Daoy (cell line): ENCODE measurements around the gene RPS27L. TPM values are rescaled to one million over a fixed set of nuclear protein-coding genes. Genes with fewer than 3 reads are reported as not detected.
A peak's percentile ranks its signal among the peaks of the same experiment; 100 is the strongest.

Experiments used
- DNase-seq: peaks from one replicate; pipeline ENCODE4 v3.0.0-alpha.2; 2015; ENCODE audit warnings: low read depth
- total RNA-seq: library from RNA; depleted of rRNA; stranded (reverse); fragments of >200 nt; shearing (Covaris generic); gene quantifications from 2 replicates; pipeline ENCODE4 v1.2.3, GENCODE V29; 2014

RPS27L gene
- total RNA-seq, 1 experiment from 2014 or later = 59.0 TPM

DNA sequence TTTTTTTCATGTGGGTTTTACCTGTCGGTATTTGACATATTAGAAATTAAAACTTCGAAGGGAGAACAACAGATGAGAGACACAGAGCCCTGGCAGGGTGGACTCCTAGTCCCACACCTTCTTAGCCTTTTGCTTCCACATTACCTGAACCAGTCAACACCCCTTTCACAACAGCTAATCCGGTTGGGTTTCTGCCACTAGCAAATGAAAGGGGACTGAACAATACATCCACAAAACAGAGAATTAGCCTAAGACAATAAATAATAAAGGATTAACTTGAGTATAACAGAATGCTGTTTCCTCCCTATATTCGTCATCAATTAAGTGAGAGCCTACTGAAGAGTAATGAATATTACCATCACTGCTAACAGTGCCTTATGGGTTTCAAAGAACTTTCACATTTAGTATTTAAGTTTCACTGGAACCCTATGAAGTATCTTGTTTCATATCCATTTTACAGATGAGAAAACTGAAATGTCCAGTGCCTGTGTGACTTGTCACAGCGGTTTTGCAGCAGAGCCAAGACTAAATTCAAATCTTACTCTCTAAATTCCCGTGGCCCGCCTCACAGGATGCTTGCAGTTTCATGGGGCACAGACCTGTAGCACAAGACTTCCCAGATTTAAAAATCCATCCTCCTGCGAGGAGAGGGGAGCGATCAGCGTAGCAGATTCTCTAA is 31.1 kb upstream of the RPS27L start:
- no peak for DNase-seq

DNA sequence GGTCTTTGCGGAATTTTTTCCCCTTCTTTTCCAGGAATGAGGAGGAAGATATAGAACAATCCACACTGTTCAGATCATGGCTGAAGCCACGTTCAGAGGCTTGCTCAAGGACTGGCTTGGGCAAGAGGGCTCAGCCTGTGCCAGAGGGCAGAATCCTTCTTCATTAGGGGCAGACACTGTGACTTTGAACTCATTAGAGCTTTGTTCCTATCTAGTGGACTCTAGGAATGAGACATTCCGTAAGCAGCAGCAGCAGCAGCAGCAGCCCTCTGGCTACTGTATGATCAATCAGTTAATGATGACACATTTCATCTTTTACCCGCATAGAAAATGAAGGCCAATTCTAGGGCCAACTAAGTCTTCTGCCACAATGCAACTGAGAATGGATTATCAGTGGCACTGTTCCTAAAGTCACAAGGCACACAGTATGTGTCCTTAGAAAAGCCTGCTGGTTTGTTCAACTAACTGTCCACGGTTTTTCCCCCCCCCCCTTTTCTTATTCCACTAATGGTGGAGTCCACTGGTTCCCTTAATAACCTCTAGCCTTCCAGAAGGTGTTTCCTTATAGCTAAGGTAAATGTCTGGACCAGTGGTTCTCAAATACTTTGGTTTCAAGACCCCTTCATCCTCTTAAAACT is 30.4 kb upstream of the RPS27L start:
- no peak for DNase-seq

DNA sequence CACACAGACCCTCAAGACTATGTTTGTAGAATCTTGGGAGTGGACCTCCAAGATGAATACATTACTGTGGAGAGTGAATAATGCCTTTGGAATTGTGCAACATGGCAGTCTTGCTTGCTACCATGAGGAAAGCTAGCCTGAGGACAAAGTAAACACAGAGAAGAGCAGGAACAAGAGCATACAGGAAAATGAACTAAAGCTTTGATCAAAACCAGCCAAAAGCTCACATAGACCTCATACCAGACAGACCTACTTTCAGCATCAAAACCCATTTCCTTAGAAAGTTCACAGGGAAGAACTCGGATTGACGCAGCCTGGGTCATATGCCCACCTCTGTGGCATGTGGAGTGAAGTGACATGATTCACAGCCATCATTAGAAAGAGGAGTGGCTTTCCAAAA is 28.8 kb upstream of the RPS27L start:
- peak; percentile 54 for DNase-seq

DNA sequence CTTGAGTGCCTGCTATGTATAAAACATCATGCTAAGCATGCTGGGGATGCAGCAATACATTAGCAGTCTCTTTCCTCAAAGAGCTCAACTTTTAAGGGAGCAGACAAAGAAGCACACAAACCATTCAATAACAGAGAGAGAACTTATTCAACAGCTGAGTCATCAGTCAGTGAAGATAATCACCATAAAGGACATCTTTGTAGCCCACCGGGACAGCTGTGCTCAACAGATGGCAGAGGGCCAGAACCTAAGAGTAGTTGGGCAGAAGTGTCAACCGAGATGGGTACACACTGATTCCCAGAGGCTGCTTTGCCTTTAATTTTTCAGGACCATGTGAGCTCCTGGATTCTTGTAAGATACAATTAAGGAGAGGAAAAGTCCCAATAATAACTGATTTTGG is 27.9 kb upstream of the RPS27L start:
- peak; percentile 12 for DNase-seq

DNA sequence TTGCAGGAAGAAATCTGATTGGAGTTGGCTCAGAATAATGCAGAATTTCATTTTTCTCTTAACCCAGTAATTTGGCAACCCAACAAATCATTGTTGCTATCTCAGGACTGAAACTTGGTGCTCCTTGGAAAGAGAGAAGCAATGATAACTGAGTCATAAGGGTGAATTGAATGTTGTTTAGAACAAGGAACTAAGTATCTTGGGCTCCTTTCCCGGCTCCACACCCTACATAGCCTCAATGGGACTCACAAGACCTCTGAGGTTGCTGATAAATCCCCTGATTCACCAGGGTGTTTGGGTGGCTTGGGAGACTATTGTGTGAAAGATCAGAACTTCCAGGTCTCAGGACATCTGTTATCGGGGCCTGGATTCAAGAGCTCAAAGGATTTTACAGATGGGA is 24.4 kb upstream of the RPS27L start:
- no peak for DNase-seq

DNA sequence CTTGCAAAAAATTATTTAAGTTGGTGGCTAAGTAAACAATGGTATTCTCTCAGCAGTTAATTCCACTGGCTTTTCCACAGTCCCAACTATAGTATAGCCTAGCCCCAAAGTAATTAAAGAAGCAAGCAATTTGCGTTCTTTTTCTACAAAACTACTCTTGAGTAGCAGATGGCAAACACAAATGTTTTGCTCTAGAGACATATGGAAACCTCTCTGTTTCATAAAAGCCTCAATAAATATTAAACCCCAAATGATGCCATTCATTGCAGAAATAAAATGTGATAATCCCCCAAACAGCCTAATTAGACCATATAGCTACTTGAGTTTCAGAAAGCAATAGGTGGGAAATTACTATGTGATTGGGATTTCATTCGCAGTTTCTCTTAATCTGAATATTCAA is 23.5 kb upstream of the RPS27L start:
- no peak for DNase-seq

DNA sequence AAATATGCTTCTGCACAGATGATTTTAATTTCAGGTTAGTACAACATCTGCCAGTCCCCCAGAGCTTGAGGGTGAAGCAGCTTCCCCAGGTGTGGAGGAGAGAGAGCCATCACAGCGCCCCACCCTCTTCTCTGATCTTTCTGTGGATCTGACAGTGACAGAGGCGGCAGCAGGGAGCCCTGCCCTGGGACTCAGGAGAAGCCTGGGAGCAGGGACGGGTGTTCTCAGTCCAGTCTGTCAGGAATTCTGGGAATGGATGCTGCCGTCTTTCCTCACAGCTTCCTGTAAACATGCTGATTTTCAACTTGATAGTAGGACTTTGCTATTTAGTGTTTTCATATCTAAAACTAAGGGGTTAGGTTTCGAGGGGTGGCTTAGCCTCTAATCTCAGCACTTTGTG is 20.8 kb upstream of the RPS27L start:
- no peak for DNase-seq

DNA sequence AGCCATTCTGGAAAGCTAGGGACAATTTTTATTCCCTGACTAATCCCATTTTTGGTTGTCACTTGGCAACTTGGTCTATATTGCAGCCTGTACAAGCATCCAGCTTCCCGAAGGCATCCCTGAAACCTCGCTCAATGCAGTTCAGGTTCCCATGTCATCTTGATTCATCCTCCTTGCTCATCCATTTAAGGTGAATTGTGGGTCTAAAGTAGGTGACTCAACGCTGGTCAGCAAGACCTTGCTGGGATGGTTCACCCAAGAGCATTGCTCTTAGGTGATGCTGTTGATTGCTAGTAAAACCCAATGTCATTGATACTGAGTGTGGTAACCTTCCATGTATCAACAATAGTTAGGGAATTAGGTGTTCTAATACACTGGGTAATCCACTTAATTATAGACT is 19.0 kb upstream of the RPS27L start:
- DNase-seq = peak; percentile 53

DNA sequence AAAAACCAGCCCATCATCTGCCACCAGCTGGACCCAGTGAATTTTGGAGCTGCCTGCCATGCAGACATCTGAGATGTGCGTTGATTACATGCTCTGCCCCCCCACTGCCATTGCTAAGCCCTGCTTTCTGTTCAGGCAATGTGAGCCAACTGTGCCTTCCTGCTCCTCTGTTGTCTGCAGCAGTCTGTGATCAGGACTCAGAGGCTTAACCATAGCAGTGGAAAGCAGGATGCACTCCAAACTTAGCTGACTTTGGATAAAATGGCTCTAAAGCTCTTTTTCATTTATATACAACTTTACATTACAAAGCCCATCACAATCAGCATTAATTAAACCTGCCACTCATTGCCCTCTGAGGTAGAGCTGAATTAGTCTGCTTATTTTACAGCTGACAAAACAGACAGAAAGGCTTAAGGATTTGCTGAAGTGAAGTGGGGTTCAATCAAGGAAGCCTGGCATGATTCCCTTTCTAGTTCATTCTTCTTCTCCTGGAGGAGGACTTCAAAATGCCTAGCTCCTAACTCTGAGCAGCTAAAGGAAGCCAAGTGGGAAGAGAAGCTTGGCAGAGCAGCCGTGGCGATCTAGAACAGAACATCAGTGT is 15.7 kb upstream of the RPS27L start:
- no peak for DNase-seq

DNA sequence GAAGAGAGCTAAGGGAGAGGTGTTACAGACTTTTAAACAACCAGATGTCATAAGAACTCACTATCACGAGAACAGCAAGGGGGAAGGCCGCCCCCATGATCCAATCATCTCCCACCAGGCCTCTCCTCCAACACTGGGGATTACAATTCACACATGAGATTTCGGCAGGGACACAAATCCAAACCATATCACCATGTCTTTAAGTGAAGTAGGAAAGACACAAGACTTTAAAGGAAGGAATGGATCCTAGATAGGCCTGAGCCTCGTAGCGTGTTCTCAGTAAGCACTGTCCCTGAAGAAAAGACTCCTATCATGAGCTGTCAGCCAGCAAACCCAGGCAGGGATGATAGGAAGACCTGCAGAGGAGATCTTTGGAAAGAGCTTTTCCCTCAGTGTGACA is 15.1 kb upstream of the RPS27L start:
- DNase-seq = no peak

DNA sequence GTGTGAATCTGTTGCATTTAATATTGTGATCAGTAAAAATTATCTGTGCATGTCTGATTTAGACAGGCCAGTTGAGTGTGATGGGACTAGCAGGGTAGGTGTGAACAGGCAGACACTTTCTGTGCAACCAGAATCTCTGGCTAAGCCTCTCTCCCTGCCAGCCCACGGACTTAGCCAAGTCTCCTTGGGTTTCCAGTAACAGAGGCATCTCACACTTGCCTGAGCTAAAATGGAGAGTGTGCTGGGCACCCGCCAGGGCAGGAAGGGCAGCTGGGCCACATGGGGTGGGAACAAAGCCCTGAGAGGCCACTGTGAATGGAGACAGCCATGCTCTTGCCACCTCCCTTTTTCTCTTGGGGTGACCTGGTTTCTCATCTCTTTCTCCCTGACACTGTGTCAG is 12.5 kb upstream of the RPS27L start:
- no peak for DNase-seq

DNA sequence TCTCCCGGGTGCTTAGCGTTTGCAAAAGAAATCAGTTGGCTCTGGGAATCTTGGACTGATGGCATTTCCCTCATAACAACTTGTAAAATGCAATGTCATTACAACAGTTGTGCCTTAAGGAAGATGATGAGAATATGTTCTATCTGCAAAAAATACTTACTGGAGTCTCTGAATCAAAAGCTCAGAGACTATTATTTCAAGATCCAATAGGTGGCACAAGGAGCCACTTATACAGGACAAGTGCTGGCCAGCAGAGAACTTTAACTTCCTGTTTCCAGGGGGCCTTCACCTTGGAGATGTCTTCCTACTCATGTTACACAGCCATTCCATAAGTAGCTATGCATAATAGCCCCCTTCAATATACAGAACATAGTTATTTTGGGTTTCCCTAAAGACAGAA is 8.9 kb upstream of the RPS27L start:
- DNase-seq = no peak

DNA sequence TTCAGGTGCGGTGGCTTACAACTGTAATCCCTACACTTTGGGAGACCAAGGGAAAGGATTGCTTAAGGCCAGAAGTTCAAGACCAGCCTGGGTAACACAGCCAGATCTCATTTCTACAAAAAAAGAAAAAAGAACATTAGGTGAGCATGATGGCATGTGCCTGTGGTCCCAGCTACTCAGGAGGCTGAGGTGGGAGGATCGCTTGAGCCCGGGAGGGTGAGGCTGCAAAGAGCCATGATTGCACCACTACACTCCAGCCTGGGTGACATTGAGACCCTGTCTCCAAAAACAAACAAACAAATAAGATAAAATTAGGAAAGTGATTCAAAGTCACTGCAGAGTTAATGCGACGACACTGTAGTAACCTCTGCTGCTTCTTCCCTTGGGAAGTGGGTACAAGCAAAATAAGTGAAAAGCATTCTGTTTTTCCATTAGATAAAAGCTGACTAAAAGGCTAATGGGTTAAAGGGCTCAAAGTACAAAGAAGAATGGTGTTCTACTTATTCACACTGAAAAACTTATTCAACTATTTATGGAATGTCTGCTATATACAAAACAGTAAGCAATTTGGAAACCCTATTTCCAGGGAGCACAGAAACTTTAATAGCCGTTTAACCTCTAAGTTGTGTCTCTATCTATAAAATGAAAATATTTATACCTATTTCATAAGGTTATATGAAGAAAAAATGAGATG is 8.0 kb upstream of the RPS27L start:
- DNase-seq = no peak

DNA sequence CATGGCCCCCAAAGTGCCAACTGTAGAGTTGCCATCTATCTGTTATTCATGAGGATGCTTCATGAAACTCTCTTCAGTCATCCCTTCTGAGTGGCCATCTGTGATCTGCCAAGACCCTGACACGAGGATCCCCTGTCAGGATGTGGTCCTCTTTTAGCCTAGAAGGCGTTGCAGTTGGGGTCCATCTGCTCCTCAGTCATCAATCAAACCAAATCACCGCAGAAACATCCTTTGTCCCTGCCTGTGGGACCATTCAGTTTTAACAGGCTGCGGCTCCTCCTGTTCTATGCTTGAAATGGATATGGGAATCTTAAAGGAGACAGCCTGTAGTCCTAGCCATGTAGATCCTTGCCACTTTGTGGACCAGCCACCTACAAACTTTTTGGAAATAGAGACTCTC is 5.9 kb upstream of the RPS27L start:
- DNase-seq = no peak

DNA sequence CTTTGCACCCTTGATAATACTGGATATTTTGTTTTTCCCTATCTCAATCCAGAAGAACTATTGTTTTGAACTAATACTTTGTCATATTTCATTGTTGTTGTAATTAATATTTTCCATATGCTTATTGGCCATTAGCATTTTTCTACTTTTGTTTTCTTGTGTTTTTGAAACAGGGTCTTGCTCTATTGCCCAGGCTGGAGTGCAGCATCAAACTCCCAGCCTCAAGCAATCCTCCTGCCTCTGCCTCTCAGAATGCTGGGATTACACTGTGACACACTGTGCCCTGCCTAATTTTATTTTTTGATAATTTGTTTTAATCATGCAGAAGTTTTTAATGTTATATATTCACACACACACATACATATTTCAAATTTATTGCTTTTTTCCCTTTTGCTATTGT is 3.4 kb upstream of the RPS27L start:
- no peak for DNase-seq

DNA sequence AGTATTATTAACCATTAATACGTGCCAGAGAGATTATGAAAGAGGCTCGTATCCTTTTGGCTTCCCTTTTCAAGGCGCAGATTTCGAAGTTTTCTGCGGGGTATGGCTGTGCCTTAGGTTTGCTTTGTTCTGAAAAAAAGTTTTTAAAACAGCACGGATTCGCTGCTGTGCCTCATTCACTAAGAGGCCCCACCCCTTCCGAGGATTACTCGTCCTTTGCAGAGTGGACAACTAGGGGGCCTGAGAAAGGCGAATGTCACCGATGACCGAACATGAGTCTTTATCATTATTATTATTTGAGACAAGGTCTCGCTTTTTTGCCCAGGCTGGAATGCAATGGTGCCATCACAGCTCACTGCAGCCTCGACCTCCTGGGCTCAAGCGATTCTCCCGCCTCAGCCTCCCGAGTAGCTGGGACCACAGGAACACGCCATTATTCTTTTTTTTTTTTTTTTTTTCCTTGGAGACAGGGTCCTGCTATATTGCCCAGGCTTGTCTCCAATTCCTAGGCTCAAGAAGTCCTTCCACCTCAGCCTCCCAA is 684 bp upstream of the RPS27L start:
- DNase-seq = peak; percentile 66

DNA sequence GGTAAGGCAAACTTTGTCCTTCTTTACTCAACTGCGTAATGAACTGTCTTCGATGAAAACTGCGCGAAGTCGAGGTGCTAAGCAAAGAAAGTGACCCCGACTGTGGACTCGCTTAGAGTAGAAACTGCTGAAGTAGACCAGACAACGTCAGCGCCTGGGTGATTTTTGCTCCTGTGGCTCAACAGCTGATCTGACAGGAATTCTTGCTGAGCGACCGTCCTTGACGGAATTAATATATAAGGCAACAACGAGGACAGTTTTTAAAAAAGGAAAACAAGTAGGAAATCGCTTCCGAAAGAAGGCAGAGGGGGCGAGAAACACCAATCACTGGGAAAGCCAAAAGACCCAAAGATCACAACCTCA is 541 bp downstream of the RPS27L start:
- peak; percentile 37 for DNase-seq

DNA sequence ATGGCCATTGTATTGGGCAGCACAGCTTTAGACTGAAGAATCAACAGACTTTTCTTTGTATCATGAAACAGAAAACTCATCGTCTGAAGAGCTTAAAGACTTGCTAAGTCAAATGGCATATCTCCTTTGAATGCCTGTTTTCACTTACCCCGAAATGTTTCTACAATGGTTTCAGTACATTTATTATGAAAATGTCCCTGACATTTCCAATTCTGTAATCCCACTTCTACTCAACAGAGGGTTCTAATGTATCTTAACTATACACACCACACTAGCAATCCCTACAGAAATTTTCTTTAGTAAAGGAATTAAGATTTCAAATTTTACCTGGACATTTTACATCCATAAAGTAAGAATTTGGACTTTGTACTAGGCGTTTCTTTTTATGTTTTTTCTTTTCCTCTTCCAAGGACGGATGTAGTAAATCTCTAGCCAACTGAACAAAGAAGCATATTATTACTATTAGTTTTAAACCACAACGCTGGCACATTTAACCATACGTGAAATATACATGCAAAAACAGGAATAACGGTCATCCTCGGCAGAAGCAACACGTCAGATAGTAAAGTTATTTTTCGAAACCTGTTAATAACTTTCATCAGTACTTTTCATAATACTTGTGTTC is 1.1 kb downstream of the RPS27L start:
- no peak for DNase-seq

DNA sequence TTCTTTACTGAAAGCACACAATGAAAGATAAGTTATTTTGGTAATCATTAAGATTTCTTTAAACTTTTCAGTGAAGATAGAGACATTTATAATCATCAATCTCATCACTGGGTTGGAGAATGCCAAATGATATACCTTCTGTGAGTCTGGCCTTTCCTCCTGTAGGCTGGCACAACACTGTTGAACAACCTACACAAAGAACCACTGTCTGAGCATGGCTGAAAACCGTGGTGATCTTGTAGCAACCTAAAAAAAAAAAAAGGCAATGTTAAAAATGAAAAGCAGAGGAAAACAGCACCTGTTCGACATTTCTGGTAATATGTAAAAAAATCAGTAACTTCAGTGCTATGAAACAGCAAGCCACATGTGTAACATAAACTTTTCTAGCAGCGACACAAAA is 1.8 kb downstream of the RPS27L start:
- DNase-seq = no peak

DNA sequence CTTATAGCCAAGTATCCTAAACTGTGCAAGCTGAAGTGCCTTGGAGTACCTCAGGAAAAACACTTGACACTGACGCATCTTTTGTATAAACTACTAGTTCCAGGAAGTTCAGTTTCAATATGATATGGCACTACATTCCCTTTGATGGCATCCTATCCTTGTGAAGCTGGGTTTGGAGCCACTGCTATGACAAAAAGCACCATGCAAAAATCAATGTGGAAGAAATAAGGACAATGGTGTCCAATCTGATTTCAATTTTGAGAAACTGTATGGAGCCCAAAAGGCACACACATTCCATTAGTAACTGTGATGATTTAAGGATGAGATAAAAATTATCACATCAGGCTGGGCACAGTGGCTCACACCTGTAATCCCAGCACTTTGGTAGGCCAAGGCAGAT is 5.6 kb downstream of the RPS27L start:
- no peak for DNase-seq

DNA sequence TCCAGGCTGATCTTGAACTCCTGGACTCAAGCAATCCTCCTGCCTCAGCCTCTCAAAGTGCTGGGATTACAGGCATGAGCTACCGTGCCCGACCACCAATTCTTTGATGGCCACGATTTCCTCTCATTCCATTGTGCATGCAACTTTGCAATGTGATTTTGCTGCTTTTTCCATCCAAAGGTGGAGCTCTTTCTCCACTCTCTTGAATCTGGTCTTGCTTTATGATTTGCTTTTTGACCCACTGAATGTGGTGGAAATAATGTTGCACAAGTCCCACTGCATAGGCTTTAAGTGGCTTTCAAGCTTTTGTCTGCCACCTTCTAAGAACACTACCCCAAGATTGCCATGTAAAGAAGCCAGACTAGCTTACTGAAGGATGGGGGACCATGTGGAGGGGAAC is 10.6 kb downstream of the RPS27L start:
- DNase-seq = no peak

DNA sequence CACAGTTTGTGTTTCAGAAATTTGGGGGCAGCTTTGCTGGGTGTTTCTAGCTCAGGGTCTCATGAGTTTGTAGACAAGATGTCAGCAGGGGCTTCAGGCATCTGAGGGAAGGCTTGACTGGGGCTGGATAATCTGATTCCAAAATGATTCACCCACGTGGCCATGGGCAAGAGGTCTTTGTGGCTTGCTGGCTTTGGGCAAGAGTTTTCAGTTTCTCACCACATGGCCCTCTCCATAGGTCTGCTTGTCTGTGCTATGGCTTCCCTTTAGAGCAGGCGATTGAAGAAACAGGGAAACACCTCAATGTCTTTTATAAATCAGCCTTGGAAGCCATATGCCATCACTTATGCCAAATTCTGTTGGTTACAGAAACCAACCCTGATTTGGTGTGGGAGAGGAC is 11.9 kb downstream of the RPS27L start:
- DNase-seq = no peak
